HepG2 (cell line): ENCODE results near the gene C9orf50. TPM values are rescaled to one million over a fixed set of nuclear protein-coding genes. Genes with fewer than 3 reads are reported as not detected.

Source experiments
- BCL6 ChIP-seq: IDR thresholded peaks from 2 replicates; pipeline ENCODE4 v1.6.1; 2016; ENCODE audit warnings: missing genetic modification reagents, missing compliant biosample characterization
- BORCS8-MEF2B ChIP-seq: sonication (generic); formaldehyde crosslinking; IDR thresholded peaks from 2 replicates; pipeline ENCODE4 v1.8.0; 2022; ENCODE audit warnings: mild to moderate bottlenecking, missing genetic modification reagents
- CBX5 ChIP-seq: sonication (generic); formaldehyde crosslinking; IDR thresholded peaks from 2 replicates; pipeline ENCODE4 v1.4.0; 2020; ENCODE audit warnings: missing genetic modification reagents, borderline replicate concordance
- ELF3 ChIP-seq: IDR thresholded peaks from 2 replicates; pipeline ENCODE4 v1.6.1; 2016; ENCODE audit warnings: missing genetic modification reagents, missing compliant biosample characterization
- EZH2 ChIP-seq: conservative IDR thresholded peaks from 2 replicates; pipeline ENCODE4 v1.6.1; 2012; ENCODE audit warnings: mild to moderate bottlenecking, low read depth, low read length, moderate library complexity
- HDAC6 ChIP-seq: fragments of 200-600 bp; sonication (generic); IDR thresholded peaks from 2 replicates; pipeline ENCODE4 v1.7.0; 2017; ENCODE audit warnings: mild to moderate bottlenecking, antibody characterized with exemption, low read length, low read depth
- HHEX ChIP-seq: IDR thresholded peaks from 2 replicates; pipeline ENCODE4 v1.6.1; 2016; ENCODE audit warnings: control low read depth
- HNRNPH1 ChIP-seq: fragments of 200-400 bp; formaldehyde crosslinking; optimal IDR thresholded peaks from 2 replicates; pipeline ENCODE3; 2017; ENCODE audit warnings: mild to moderate bottlenecking, low read depth, low read length
- KDM6A ChIP-seq: IDR thresholded peaks from 2 replicates; pipeline ENCODE4 v1.6.1; 2016; ENCODE audit warnings: low read depth
- MTA1 ChIP-seq: sonication (generic); formaldehyde crosslinking; IDR thresholded peaks from 2 replicates; pipeline ENCODE4 v1.4.0; 2020; ENCODE audit warnings: missing genetic modification reagents, mild to moderate bottlenecking, borderline replicate concordance
- MZF1 ChIP-seq: sonication (generic); formaldehyde crosslinking; IDR thresholded peaks from 2 replicates; pipeline ENCODE4 v1.8.1; 2023; ENCODE audit warnings: mild to moderate bottlenecking, missing genetic modification reagents, borderline replicate concordance
- NFRKB ChIP-seq: fragments of 450-650 bp; IDR thresholded peaks from 2 replicates; pipeline ENCODE4 v1.6.1; 2017
- NPAS2 ChIP-seq: sonication (generic); formaldehyde crosslinking; IDR thresholded peaks from 2 replicates; pipeline ENCODE4 v1.8.0; 2022; ENCODE audit warnings: mild to moderate bottlenecking, missing genetic modification reagents, borderline replicate concordance
- PAWR ChIP-seq: sonication (generic); formaldehyde crosslinking; IDR thresholded peaks from 2 replicates; pipeline ENCODE4 v1.4.0; 2020; ENCODE audit warnings: missing genetic modification reagents, mild to moderate bottlenecking, borderline replicate concordance
- RARG ChIP-seq: sonication (generic); formaldehyde crosslinking; IDR thresholded peaks from 2 replicates; pipeline ENCODE4 v1.4.0; 2020; ENCODE audit warnings: low read depth, mild to moderate bottlenecking, missing genetic modification reagents
- RFX3 ChIP-seq: IDR thresholded peaks from 2 replicates; pipeline ENCODE4 v1.6.1; 2016; ENCODE audit warnings: missing biosample characterization, missing genetic modification reagents
- TAF1 ChIP-seq: sonication (generic); formaldehyde crosslinking; IDR thresholded peaks from 2 replicates; pipeline ENCODE4 v1.4.0; 2020; ENCODE audit warnings: missing genetic modification reagents
- TRIM24 ChIP-seq: sonication (generic); formaldehyde crosslinking; IDR thresholded peaks from 2 replicates; pipeline ENCODE4 v1.8.0; 2022; ENCODE audit warnings: mild to moderate bottlenecking, missing genetic modification reagents
- ZFYVE20 ChIP-seq: sonication (generic); formaldehyde crosslinking; IDR thresholded peaks from 2 replicates; pipeline ENCODE4 v1.8.0; 2023; ENCODE audit warnings: low read depth, mild to moderate bottlenecking, moderate library complexity, missing genetic modification reagents, borderline replicate concordance
- ZNF12 ChIP-seq: sonication (generic); formaldehyde crosslinking; IDR thresholded peaks from 2 replicates; pipeline ENCODE4 v1.5.0; 2020; ENCODE audit warnings: missing genetic modification reagents
- ZNF143 ChIP-seq: sonication (generic); formaldehyde crosslinking; IDR thresholded peaks from 2 replicates; pipeline ENCODE4 v1.4.0; 2020; ENCODE audit warnings: missing genetic modification reagents
- ZNF160 ChIP-seq: sonication (generic); formaldehyde crosslinking; IDR thresholded peaks from 2 replicates; pipeline ENCODE4 v1.8.0; 2022; ENCODE audit warnings: mild to moderate bottlenecking, inconsistent platforms, missing genetic modification reagents
- ZNF253 ChIP-seq: sonication (generic); formaldehyde crosslinking; IDR thresholded peaks from 2 replicates; pipeline ENCODE4 v1.8.0; 2022; ENCODE audit warnings: mild to moderate bottlenecking, missing genetic modification reagents, borderline replicate concordance
- ZNF317 ChIP-seq: sonication (generic); formaldehyde crosslinking; IDR thresholded peaks from 2 replicates; pipeline ENCODE4 v1.5.0; 2020; ENCODE audit warnings: mild to moderate bottlenecking, missing genetic modification reagents
- ZNF350 ChIP-seq: sonication (generic); formaldehyde crosslinking; IDR thresholded peaks from 2 replicates; pipeline ENCODE4 v1.4.0; 2020; ENCODE audit warnings: mild to moderate bottlenecking, low read depth, missing genetic modification reagents, borderline replicate concordance
- ZNF510 ChIP-seq: sonication (generic); formaldehyde crosslinking; IDR thresholded peaks from 2 replicates; pipeline ENCODE4 v1.4.0; 2020; ENCODE audit warnings: low read depth, mild to moderate bottlenecking, missing genetic modification reagents
- ZNF615 ChIP-seq: sonication (generic); formaldehyde crosslinking; IDR thresholded peaks from 2 replicates; pipeline ENCODE4 v1.5.0; 2020; ENCODE audit warnings: mild to moderate bottlenecking, missing genetic modification reagents, borderline replicate concordance
- ZNF746 ChIP-seq: sonication (generic); formaldehyde crosslinking; IDR thresholded peaks from 2 replicates; pipeline ENCODE4 v1.8.0; 2022; ENCODE audit warnings: mild to moderate bottlenecking, missing genetic modification reagents
- ZNF891 ChIP-seq: sonication (generic); formaldehyde crosslinking; IDR thresholded peaks from 2 replicates; pipeline ENCODE4 v1.5.0; 2020; ENCODE audit warnings: mild to moderate bottlenecking, missing genetic modification reagents
- polyA plus RNA-seq, 8 experiments: library from polyadenylated mRNA; depleted of rRNA in 3 of 8; stranded (reverse) in 7 of 8; unstranded in 1 of 8; fragments of >200 nt; fragmentation: Illumina TruSeq in 4 of 8; extraction: Trizol in 4 of 8; gene quantifications; 2 replicates each; pipeline versions ENCODE4 v1.2.1 to v1.2.3, GENCODE V29; 2011 to 2016; ENCODE audit warnings: low read depth in 4 of 8, missing spikeins in 1 of 8, mixed read lengths in 1 of 8; ENCODE audit not compliant: insufficient read depth in 1 of 8
- total RNA-seq, 5 experiments: library from RNA; depleted of rRNA; stranded (reverse); fragments of >200 nt; fragmentation: Illumina TruSeq; extraction: Trizol; gene quantifications; 2 replicates each; pipeline ENCODE4 v1.2.3, GENCODE V29; 2016; ENCODE audit warnings: low read depth in 1 of 5
- TF ChIP-seq, protein P1 (sequence below): IDR thresholded peaks from 2 replicates; pipeline ENCODE4 v1.6.1; 2016; ENCODE audit warnings: missing genetic modification reagents, missing compliant biosample characterization

The C9orf50 gene
- total and polyA plus RNA-seq, 2 of the 13 experiments (the other 11 are each of a cell fraction or from before 2014, with no cell fraction given): not detected

DNA sequence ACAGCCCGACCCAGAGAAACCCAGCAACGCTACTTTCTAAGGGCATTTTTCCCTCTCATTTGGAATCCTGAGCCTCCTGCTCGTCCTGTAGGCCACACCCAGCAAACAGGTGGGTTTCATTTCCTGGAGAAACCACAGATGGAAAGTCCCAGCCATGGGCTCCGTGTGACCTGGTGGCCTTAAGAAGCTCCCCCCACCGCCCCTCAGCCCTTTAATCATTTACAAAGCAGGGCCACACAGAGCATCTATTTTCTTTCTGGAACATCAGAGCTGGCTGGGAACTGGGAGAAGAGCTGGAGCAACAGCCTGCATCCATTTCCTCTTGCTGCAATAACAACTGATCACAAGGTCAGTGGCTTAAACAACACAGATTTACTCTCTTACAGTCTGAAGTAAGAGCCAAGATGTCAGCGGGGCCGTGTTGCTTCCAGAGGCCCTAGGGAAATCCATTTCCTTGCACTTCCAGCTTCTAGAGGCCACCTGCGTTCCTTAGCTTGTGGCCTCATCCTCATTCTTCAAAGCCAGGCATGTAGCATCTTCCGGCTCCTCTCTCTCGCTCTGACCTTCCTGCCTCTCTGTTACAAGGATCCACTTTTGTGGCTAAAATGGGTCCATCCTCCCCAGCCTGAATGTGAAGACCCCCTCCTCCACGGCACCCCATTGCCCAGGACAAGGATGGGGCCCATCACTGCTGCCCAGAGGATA lies 40.5 kb downstream of the C9orf50 start (continued):
- TF ChIP-seq RARG (CRISPR knock-in tag) (no peak), HHEX (no peak), MZF1 (CRISPR knock-in tag) (no peak), HNRNPH1 (no peak), ELF3 (peak; percentile 80), ZNF510 (no peak), BCL6 (CRISPR knock-in tag) (0 out of 2 replicates have a peak, but pooled peaks have one; percentile 7), ZNF143 (CRISPR knock-in tag) (no peak), KDM6A (CRISPR knock-in tag) (no peak), NFRKB (no peak), MTA1 (CRISPR knock-in tag) (no peak), ZNF891 (CRISPR knock-in tag) (no peak), BORCS8-MEF2B (CRISPR knock-in tag) (0 out of 2 replicates have a peak, but pooled peaks have one; percentile 37), ZNF160 (CRISPR knock-in tag) (no peak), RFX3 (CRISPR knock-in tag) (no peak), TRIM24 (CRISPR knock-in tag) (no peak), TAF1 (CRISPR knock-in tag) (peak; percentile 38; the same call in 1 of the 2 replicates), NPAS2 (CRISPR knock-in tag) (no peak), CBX5 (CRISPR knock-in tag) (peak; percentile 38; the same call in 1 of the 2 replicates), EZH2 (no peak), ZNF317 (CRISPR knock-in tag) (peak; percentile 98), ZNF253 (CRISPR knock-in tag) (no peak), ZNF746 (CRISPR knock-in tag) (peak; percentile 77; the same call in 1 of the 2 replicates), ZNF615 (CRISPR knock-in tag) (0 out of 2 replicates have a peak, but pooled peaks have one; percentile 39), HDAC6 (no peak), ZNF12 (CRISPR knock-in tag) (peak; percentile 99), ZNF350 (CRISPR knock-in tag) (peak; percentile 61; the same call in 1 of the 2 replicates), PAWR (no peak), ZFYVE20 (CRISPR knock-in tag) (no peak)
- TF ChIP-seq, protein P1, sequence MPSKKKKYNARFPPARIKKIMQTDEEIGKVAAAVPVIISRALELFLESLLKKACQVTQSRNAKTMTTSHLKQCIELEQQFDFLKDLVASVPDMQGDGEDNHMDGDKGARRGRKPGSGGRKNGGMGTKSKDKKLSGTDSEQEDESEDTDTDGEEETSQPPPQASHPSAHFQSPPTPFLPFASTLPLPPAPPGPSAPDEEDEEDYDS: peak; percentile 26; the same call in 1 of the 2 replicates
